HepG2 (cell line): ENCODE results near the gene L2HGDH. TPM values are rescaled to one million over a fixed set of nuclear protein-coding genes. Genes with fewer than 3 reads are reported as not detected.

ENCODE experiments used
- ATAC-seq: fragments of 200-7000 bp; cut with Tn5 transposase; 3 replicates; pipeline ENCODE4 v1.9.1; 2020; ENCODE audit warnings: mild to moderate bottlenecking, moderate library complexity
- BruUV-seq: library from RNA; stranded (reverse); fragments of 400-500 nt; replicated peaks from 2 replicates; lab custom pipeline; 2021; lab: Mats Ljungman, UMichigan
- CTCF ChIA-PET: fragments of 300-600 bp; formaldehyde crosslinking; extraction: SDS; loops from one replicate; lab custom pipeline; 2021; ENCODE audit warnings: low total read pairs, inconsistent platforms, low intra/inter-chr PET ratio; lab: Yijun Ruan, JAX
- POLR2A ChIA-PET: fragments of 350-600 bp; sonication (Branson Sonifier 250); formaldehyde crosslinking; loops from one replicate; lab custom pipeline; 2020; ENCODE audit warnings: antibody characterized with exemption, inconsistent platforms; lab: Yijun Ruan, JAX
- DNase-seq: peaks from one replicate; pipeline ENCODE4 v3.0.0-alpha.2; 2015; ENCODE audit warnings: low spot score
- FAIRE-seq: peaks from 3 replicates; lab custom pipeline; 2011; peaks lifted over from hg19 to GRCh38; lab: Jason Lieb, UNC
- H2AFZ ChIP-seq: one replicate; pipeline ENCODE4 v1.6.1; 2011; ENCODE audit warnings: low read length, inconsistent platforms
- H3K27ac ChIP-seq: fragments of 300-600 bp; 3 replicates; pipeline ENCODE4 v1.8.0; 2011; ENCODE audit warnings: mixed run types, mild to moderate bottlenecking, mixed read lengths, low read length, inconsistent platforms; ENCODE audit not compliant: insufficient read depth; ENCODE audit errors: extremely low read length
- H3K27me3 ChIP-seq, 2 experiments: fragments of 200-600 bp in 1 of 2; 2 replicates in 1 of 2; 3 replicates in 1 of 2; pipeline versions ENCODE4 v1.6.0 to v1.8.0; 2011; ENCODE audit warnings: low read length in 2 of 2, mild to moderate bottlenecking in 2 of 2, moderate library complexity in 2 of 2, inconsistent platforms in 1 of 2; ENCODE audit not compliant: insufficient read depth in 2 of 2, control insufficient read depth in 1 of 2
- H3K36me3 ChIP-seq, 2 experiments: fragments of 200-600 bp in 1 of 2; replicated peaks in 1 of 2; 2 replicates in 1 of 2; 3 replicates in 1 of 2; pipeline versions ENCODE4 v1.5.1 to v1.8.0; 2011; ENCODE audit warnings: low read length in 2 of 2, inconsistent platforms in 1 of 2; ENCODE audit not compliant: insufficient read depth in 2 of 2, control insufficient read depth in 1 of 2
- H3K4me1 ChIP-seq: 2 replicates; pipeline ENCODE4 v1.5.1; 2012; ENCODE audit warnings: low read length, inconsistent platforms; ENCODE audit not compliant: insufficient read depth
- H3K4me2 ChIP-seq: 2 replicates; pipeline ENCODE4 v1.6.0; 2011; ENCODE audit warnings: low read depth, low read length, inconsistent platforms
- H3K4me3 ChIP-seq, 3 experiments: fragments of 200-600 bp in 1 of 3; sonication (generic), shearing (Covaris generic) in 1 of 3; replicated peaks in 1 of 3; 2 replicates each; pipeline ENCODE4 v1.5.1; 2011 to 2016; ENCODE audit warnings: low read length in 3 of 3, inconsistent platforms in 2 of 3, low read depth in 2 of 3, mild to moderate bottlenecking in 2 of 3, control low read depth in 1 of 3, mixed read lengths in 1 of 3; ENCODE audit not compliant: insufficient read depth in 1 of 3
- H3K79me2 ChIP-seq: one replicate; pipeline ENCODE4 v1.6.1; 2011; ENCODE audit warnings: low read length, inconsistent platforms; ENCODE audit not compliant: insufficient read depth
- H3K9ac ChIP-seq: 2 replicates; pipeline ENCODE4 v1.6.0; 2011; ENCODE audit warnings: mild to moderate bottlenecking, low read depth, low read length, inconsistent platforms; ENCODE audit not compliant: insufficient read depth
- H3K9me3 ChIP-seq: 2 replicates; pipeline ENCODE4 v1.5.1; 2012; ENCODE audit warnings: mild to moderate bottlenecking, low read length
- H4K20me1 ChIP-seq: 2 replicates; pipeline ENCODE4 v1.6.0; 2011; ENCODE audit warnings: inconsistent platforms, mild to moderate bottlenecking, low read length, moderate library complexity; ENCODE audit not compliant: insufficient read depth
- AKNA ChIP-seq: sonication (generic); formaldehyde crosslinking; IDR thresholded peaks from 2 replicates; pipeline ENCODE4 v1.4.0; 2020; ENCODE audit warnings: missing genetic modification reagents, borderline replicate concordance
- CEBPB ChIP-seq: IDR thresholded peaks from 2 replicates; pipeline ENCODE4 v1.6.1; 2011; ENCODE audit warnings: low read depth, low read length, improper control_type of control experiment, borderline replicate concordance
- CEBPG ChIP-seq: IDR thresholded peaks from 2 replicates; pipeline ENCODE4 v1.6.1; 2016
- GATAD1 ChIP-seq: IDR thresholded peaks from 2 replicates; pipeline ENCODE4 v1.6.1; 2016; ENCODE audit warnings: missing genetic modification reagents, missing compliant biosample characterization
- GATAD2A ChIP-seq: IDR thresholded peaks from 2 replicates; pipeline ENCODE4 v1.6.1; 2016
- SMYD3 ChIP-seq: sonication (generic); formaldehyde crosslinking; IDR thresholded peaks from 2 replicates; pipeline ENCODE4 v1.8.1; 2023; ENCODE audit warnings: mild to moderate bottlenecking, missing genetic modification reagents
- SOX13 ChIP-seq, 3 experiments: fragments of 450-650 bp in 1 of 3; sonication (generic) in 1 of 3; formaldehyde crosslinking in 1 of 3; IDR thresholded peaks in 2 of 3; conservative IDR thresholded peaks in 1 of 3; 2 replicates each; pipeline versions ENCODE4 v1.5.0 to v1.6.1; 2016 to 2020; ENCODE audit warnings: antibody characterized with exemption in 1 of 3, mild to moderate bottlenecking in 1 of 3, missing compliant biosample characterization in 1 of 3, missing genetic modification reagents in 1 of 3, moderate library complexity in 1 of 3
- ZNF512B ChIP-seq: sonication (generic); formaldehyde crosslinking; IDR thresholded peaks from 2 replicates; pipeline ENCODE4 v1.5.1; 2020; ENCODE audit warnings: missing genetic modification reagents, mild to moderate bottlenecking, borderline replicate concordance
- ZNF567 ChIP-seq: sonication (generic); formaldehyde crosslinking; IDR thresholded peaks from 2 replicates; pipeline ENCODE4 v1.8.1; 2023; ENCODE audit warnings: mild to moderate bottlenecking, missing genetic modification reagents, borderline replicate concordance
- WGBS: methylation state at CpG from one replicate; pipeline ENCODE4 v1.1.6; 2017; ENCODE audit warnings: low lambda C conversion rate; 5-methylcytosine and 5-hydroxymethylcytosine counted together
- in situ Hi-C: cut with HindIII; loops from 2 replicates; pipeline ENCODE4 v1.10.0; 2017; ENCODE audit warnings: low pct_unique_long_range_greater_than_20kb; ENCODE audit not compliant: extremely low pct_ligation_motif_present
- intact Hi-C: fragments of 100-400 bp; cut with micrococcal nuclease; formaldehyde crosslinking; loops from one replicate; pipeline ENCODE4 v1.10.0; 2022; ENCODE audit not compliant: unreplicated experiment
- polyA plus RNA-seq, 8 experiments: library from polyadenylated mRNA; depleted of rRNA in 3 of 8; stranded (reverse) in 7 of 8; unstranded in 1 of 8; fragments of >200 nt; fragmentation: Illumina TruSeq in 4 of 8; extraction: Trizol in 4 of 8; gene quantifications; 2 replicates each; pipeline versions ENCODE4 v1.2.1 to v1.2.3, GENCODE V29; 2011 to 2016; ENCODE audit warnings: low read depth in 4 of 8, missing spikeins in 1 of 8, mixed read lengths in 1 of 8; ENCODE audit not compliant: insufficient read depth in 1 of 8
- total RNA-seq, 5 experiments: library from RNA; depleted of rRNA; stranded (reverse); fragments of >200 nt; fragmentation: Illumina TruSeq; extraction: Trizol; gene quantifications; 2 replicates each; pipeline ENCODE4 v1.2.3, GENCODE V29; 2016; ENCODE audit warnings: low read depth in 1 of 5
- TF ChIP-seq, protein P1 (sequence below): sonication (generic); formaldehyde crosslinking; IDR thresholded peaks from 2 replicates; pipeline ENCODE4 v1.9.0; 2022; ENCODE audit warnings: missing genetic modification reagents, mild to moderate bottlenecking, borderline replicate concordance
- TF ChIP-seq, protein P2 (sequence below): sonication (generic); formaldehyde crosslinking; IDR thresholded peaks from 2 replicates; pipeline ENCODE4 v1.4.0; 2020; ENCODE audit warnings: missing genetic modification reagents, borderline replicate concordance

The L2HGDH gene
- total and polyA plus RNA-seq, 2 of the 13 experiments (the other 11 are each of a cell fraction or from before 2014, with no cell fraction given), result 3.3 to 5.0 TPM

DNA sequence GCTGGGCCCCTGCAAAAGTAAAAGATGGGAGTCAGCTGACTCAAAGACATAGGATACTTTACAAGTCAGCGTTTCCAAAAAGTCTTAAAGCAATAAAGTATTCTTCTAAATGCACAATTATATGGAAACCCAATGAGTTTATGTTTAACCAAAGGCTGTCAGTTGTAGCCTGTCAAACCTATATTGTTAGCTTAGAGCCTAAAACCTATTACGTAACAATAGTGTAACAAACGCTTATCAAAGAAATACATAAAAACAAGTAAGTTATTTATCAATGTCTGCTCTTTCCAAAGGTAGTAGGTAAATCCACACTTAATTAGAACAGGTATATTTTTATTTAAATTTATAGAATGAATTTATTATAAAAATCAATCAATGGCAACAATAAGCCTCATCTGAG is 64.8 kb downstream of the L2HGDH start:
- H3K79me2 ChIP-seq, result no peaks in the 10 kb centered on the region
- H3K4me3 ChIP-seq, result no peak overlapping the region
- no peak overlapping the region for H2AFZ ChIP-seq
- ATAC-seq, result no peak
- H3K9me3 ChIP-seq, result no peaks in the 10 kb centered on the region
- CTCF ChIA-PET, result no interaction called here
- 0 out of 2 replicates have a peak, but pooled peaks have one; percentile 18 for TF ChIP-seq GATAD2A
- TF ChIP-seq SOX13 (IDR thresholded peaks at IDR 0.05), result no peak
- peak in 1 of 2 experiments; percentile 12; a peak in 1 of 4 replicates for TF ChIP-seq SOX13 (CRISPR knock-in tag; conservative IDR thresholded peaks at IDR 0.05 in 1 of 2, IDR thresholded peaks at IDR 0.05 in 1 of 2)
- TF ChIP-seq, protein P1, sequence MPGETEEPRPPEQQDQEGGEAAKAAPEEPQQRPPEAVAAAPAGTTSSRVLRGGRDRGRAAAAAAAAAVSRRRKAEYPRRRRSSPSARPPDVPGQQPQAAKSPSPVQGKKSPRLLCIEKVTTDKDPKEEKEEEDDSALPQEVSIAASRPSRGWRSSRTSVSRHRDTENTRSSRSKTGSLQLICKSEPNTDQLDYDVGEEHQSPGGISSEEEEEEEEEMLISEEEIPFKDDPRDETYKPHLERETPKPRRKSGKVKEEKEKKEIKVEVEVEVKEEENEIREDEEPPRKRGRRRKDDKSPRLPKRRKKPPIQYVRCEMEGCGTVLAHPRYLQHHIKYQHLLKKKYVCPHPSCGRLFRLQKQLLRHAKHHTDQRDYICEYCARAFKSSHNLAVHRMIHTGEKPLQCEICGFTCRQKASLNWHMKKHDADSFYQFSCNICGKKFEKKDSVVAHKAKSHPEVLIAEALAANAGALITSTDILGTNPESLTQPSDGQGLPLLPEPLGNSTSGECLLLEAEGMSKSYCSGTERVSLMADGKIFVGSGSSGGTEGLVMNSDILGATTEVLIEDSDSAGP (CRISPR knock-in tag), result no peak
- TF ChIP-seq, protein P2, sequence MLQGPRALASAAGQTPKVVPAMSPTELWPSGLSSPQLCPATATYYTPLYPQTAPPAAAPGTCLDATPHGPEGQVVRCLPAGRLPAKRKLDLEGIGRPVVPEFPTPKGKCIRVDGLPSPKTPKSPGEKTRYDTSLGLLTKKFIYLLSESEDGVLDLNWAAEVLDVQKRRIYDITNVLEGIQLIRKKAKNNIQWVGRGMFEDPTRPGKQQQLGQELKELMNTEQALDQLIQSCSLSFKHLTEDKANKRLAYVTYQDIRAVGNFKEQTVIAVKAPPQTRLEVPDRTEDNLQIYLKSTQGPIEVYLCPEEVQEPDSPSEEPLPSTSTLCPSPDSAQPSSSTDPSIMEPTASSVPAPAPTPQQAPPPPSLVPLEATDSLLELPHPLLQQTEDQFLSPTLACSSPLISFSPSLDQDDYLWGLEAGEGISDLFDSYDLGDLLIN (CRISPR knock-in tag), result no peak
- TF ChIP-seq CEBPB, result peak; percentile 88
- TF ChIP-seq ZNF567 (CRISPR knock-in tag), result no peak
- peak; percentile 44; the same call in 1 of the 2 replicates for TF ChIP-seq CEBPG
- TF ChIP-seq SMYD3, result no peak
- no peak for TF ChIP-seq AKNA (CRISPR knock-in tag)
- no peak for TF ChIP-seq ZNF512B (CRISPR knock-in tag)
- TF ChIP-seq GATAD1 (CRISPR knock-in tag), result no peak
- 48% methylated on average over 3 of the region's 3 CpGs for WGBS
- no peak for DNase-seq
- no peak overlapping the region for H3K9ac ChIP-seq
- no peaks in the 10 kb centered on the region for H4K20me1 ChIP-seq
- H3K4me2 ChIP-seq, result no peak overlapping the region
- H3K4me1 ChIP-seq, result peaks cover 9% of the 10 kb centered on the region
- intact Hi-C loops (no loop called here), in situ Hi-C loops (loop anchor here (25.0 kb wide), 1 partner anchor 385 kb away; the partner anchor contains the start of gene NEMF)
- POLR2A ChIA-PET, result interaction anchor here (1.1 kb wide), 1 partner anchor 15 kb away, joined by 5 read pairs; the partner anchor contains the start of gene SOS2
- no TSS peak for BruUV-seq
- H3K36me3 ChIP-seq, result no peaks in the 10 kb centered on the region
- H3K27me3 ChIP-seq, result no peaks in the 10 kb centered on the region
- no peak overlapping the region for H3K27ac ChIP-seq
- FAIRE-seq, result peak; percentile 23
